Urothelium cell line (cell line): Measurements from ENCODE around the gene PPP2R2C.

Experiments used
- DNase-seq: peaks from one replicate; pipeline ENCODE4 v3.0.0; 2011; ENCODE audit warnings: low spot score, mixed read lengths
- FAIRE-seq: peaks from 2 replicates; lab custom pipeline; 2011; peaks lifted over from hg19 to GRCh38; lab: Jason Lieb, UNC

PPP2R2C gene

GRCh38 chr4:6349896-6350603 lies 122.4 kb downstream of the PPP2R2C start:
- no peak for DNase-seq
- no peak for FAIRE-seq

- no peak for FAIRE-seq
- no peak for DNase-seq
Measured at GRCh38 chr4:6348408-6348807, 124.0 kb downstream of the PPP2R2C start.

- no peak for DNase-seq
- FAIRE-seq = no peak
Measured at GRCh38 chr4:6347511-6348045, 124.8 kb downstream of the PPP2R2C start.

GRCh38 chr4:6346373-6347110 lies 125.9 kb downstream of the PPP2R2C start:
- FAIRE-seq = no peak
- DNase-seq = no peak

- no peak for DNase-seq
- FAIRE-seq = no peak
Measured at GRCh38 chr4:6345866-6346265, 126.5 kb downstream of the PPP2R2C start.

- no peak for FAIRE-seq
- DNase-seq = no peak
Measured at GRCh38 chr4:6345096-6345830, 127.2 kb downstream of the PPP2R2C start.

- FAIRE-seq = no peak
- DNase-seq = peak; percentile 79
Measured at GRCh38 chr4:6343939-6344408, 128.4 kb downstream of the PPP2R2C start.

GRCh38 chr4:6342530-6343293 lies 129.7 kb downstream of the PPP2R2C start:
- DNase-seq = no peak
- no peak for FAIRE-seq

- no peak for FAIRE-seq
- DNase-seq = no peak
Measured at GRCh38 chr4:6341696-6342095, 130.7 kb downstream of the PPP2R2C start.

GRCh38 chr4:6340446-6341015 lies 131.9 kb downstream of the PPP2R2C start:
- DNase-seq = no peak
- FAIRE-seq = no peak

GRCh38 chr4:6339818-6340445 lies 132.5 kb downstream of the PPP2R2C start:
- no peak for FAIRE-seq
- DNase-seq = no peak

- no peak for FAIRE-seq
- DNase-seq = no peak
Measured at GRCh38 chr4:6338951-6339817, 133.2 kb downstream of the PPP2R2C start.

- no peak for FAIRE-seq
- DNase-seq = no peak
Measured at GRCh38 chr4:6338175-6338950, 134.1 kb downstream of the PPP2R2C start.

- FAIRE-seq (no peak), DNase-seq (peak; percentile 25)
Measured at GRCh38 chr4:6337331-6337935, 135.0 kb downstream of the PPP2R2C start.

- FAIRE-seq = no peak
- DNase-seq = no peak
Measured at GRCh38 chr4:6336166-6336565, 136.2 kb downstream of the PPP2R2C start.

- FAIRE-seq = no peak
- no peak for DNase-seq
Measured at GRCh38 chr4:6335040-6335590, 137.3 kb downstream of the PPP2R2C start.

- DNase-seq (no peak), FAIRE-seq (no peak)
Measured at GRCh38 chr4:6334203-6334887, 138.1 kb downstream of the PPP2R2C start.
